Measurements from ENCODE around the gene KCNIP1. TPM values are rescaled to one million over a fixed set of nuclear protein-coding genes. Genes with fewer than 3 reads are reported as not detected.

Gene KCNIP1
- polyA plus RNA-seq (2011; rRNA removed) = not detected in 2 replicates
- not detected in 2 replicates for polyA plus RNA-seq (2012; cell fraction: cytosol; rRNA removed)
- not detected in 2 replicates for polyA plus RNA-seq (2012; cell fraction: nucleus; rRNA removed)
- polyA plus RNA-seq (2017; fragmentation: RNase III; extraction: RNeasy Plus Mini Kit Qiagen cat#74134 plus additional on column Dnase treatment) = 0.05 TPM in 1 of 3 replicates, not detected in the others
- polyA minus RNA-seq (2011; rRNA and poly(A)+ RNA removed) = not detected in 2 replicates

DNA sequence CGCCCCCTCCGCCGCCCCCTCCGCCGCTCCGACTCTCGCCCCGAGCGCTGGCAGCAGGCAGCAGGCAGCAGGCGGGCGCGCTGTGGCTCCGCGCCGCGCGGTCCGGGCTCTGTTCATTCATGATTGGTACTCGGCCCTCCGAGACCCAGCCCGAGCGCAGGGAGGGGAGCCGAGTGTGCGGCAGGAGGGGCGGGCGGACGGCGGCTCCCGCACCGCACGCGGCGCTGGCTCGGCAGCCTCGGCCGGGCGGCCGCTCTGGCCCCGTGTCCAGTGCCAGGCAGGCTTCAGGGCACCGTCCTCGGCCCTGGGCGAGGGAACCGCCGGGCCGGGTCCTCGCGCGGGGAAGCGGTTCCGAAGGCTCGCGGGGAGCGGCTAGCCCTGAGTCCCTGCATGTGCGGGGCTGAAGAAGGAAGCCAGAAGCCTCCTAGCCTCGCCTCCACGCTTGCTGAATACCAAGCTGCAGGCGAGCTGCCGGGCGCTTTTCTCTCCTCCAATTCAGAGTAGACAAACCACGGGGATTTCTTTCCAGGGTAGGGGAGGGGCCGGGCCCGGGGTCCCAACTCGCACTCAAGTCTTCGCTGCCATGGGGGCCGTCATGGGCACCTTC lies at the start of gene KCNIP1:
KCNIP1 (plus strand) TSS at position 31 of the 607 bp plus-strand sequence.
- H3K4me3 ChIP-seq = peak within 1 kb of the TSS; percentile 46
- peak in 1 of 2 experiments; percentile 15 for DNase-seq (ENCODE audit: low read depth in 1 of 2, low spot score in 1 of 2)
- TF ChIP-seq BCL3 (IDR thresholded peaks at IDR 0.05) = no peak
- TF ChIP-seq EP300 (IDR thresholded peaks at IDR 0.05) = no peak
- TF ChIP-seq RCOR1 (IDR thresholded peaks at IDR 0.05; ENCODE audit: low read depth, low read length) = no peak
- no peak for TF ChIP-seq BHLHE40 (IDR thresholded peaks at IDR 0.05; ENCODE audit: low read depth, low read length)
- TF ChIP-seq MAFK (IDR thresholded peaks at IDR 0.05; ENCODE audit: partially characterized antibody) = no peak
- no peak for TF ChIP-seq JUN (IDR thresholded peaks at IDR 0.05)
- no peak for TF ChIP-seq POLR2A (IDR thresholded peaks at IDR 0.05; ENCODE audit: low read length)
- TF ChIP-seq MAZ (IDR thresholded peaks at IDR 0.05; ENCODE audit: borderline replicate concordance, low read depth, low read length) = no peak
- ChIA-PET CTCF (interaction anchor here (1.4 kb wide), 1 partner anchor 99 kb away, joined by 3 read pairs; no protein-coding TSS in a partner anchor), POLR2A (no interaction called here)
- no peaks in the 10 kb centered on the region for H3K9me3 ChIP-seq
- peak; percentile 48 to 70; a peak in 5 of 6 replicates for ATAC-seq
- peak within 1 kb of the TSS; percentile 92 for H3K4me2 ChIP-seq
- WGBS (ENCODE audit: missing lambda C conversion rate) = 44% methylated on average over 20 of the region's 65 CpGs
- no peak for FAIRE-seq
- H3K27ac ChIP-seq = peak within 1 kb of the TSS; percentile 33 to 83; a peak in 4 of 6 replicates
- H3K4me1 ChIP-seq = peaks cover 4% of the 10 kb centered on the region; the same call in 1 of the 3 replicates

DNA sequence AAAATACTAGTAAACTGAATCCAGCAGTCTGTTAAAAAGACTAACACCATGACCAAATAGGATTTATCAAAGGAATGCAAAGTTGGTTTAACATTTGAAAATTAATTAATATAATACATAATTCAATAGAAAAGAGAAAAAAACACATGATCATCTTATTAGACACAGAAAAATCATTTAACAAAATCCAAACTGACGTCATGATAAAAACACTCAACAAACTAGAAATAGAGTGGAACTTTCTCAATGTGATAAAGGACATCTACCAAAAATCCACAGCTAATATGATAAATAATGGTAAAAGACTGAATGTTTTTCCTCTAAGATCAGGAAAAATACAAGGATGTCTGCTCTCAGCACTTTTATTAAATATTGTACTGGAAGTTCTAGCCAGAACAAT lies 40.4 kb upstream of the KCNIP1 start:
- TF ChIP-seq ESRRA (IDR thresholded peaks at IDR 0.05; ENCODE audit: borderline replicate concordance, low read length) (no peak), RNF2 (IDR thresholded peaks at IDR 0.05; ENCODE audit: borderline replicate concordance, low read depth) (no peak), EHF (CRISPR knock-in tag; IDR thresholded peaks at IDR 0.05) (no peak), FOSB (CRISPR knock-in tag; IDR thresholded peaks at IDR 0.05) (no peak)
- ChIA-PET CTCF (interaction anchor here (0.6 kb wide), 1 partner anchor 180 kb away, joined by 3 read pairs; no protein-coding TSS in a partner anchor), POLR2A (no interaction called here)
- FAIRE-seq (no peak), DNase-seq (ENCODE audit: low read depth in 1 of 2, low spot score in 1 of 2) (no peak), ATAC-seq (no peak)
- Histone ChIP-seq H3K4me2 (no peak overlapping the region), H3K4me1 (peaks cover 18% of the 10 kb centered on the region), H3K9me3 (peaks cover 4% of the 10 kb centered on the region; the same call in 2 of the 3 replicates), H3K4me3 (no peak overlapping the region), H3K27ac (no peak overlapping the region)
- WGBS (ENCODE audit: missing lambda C conversion rate) = 70% methylated on average over 1 of the region's 1 CpG

DNA sequence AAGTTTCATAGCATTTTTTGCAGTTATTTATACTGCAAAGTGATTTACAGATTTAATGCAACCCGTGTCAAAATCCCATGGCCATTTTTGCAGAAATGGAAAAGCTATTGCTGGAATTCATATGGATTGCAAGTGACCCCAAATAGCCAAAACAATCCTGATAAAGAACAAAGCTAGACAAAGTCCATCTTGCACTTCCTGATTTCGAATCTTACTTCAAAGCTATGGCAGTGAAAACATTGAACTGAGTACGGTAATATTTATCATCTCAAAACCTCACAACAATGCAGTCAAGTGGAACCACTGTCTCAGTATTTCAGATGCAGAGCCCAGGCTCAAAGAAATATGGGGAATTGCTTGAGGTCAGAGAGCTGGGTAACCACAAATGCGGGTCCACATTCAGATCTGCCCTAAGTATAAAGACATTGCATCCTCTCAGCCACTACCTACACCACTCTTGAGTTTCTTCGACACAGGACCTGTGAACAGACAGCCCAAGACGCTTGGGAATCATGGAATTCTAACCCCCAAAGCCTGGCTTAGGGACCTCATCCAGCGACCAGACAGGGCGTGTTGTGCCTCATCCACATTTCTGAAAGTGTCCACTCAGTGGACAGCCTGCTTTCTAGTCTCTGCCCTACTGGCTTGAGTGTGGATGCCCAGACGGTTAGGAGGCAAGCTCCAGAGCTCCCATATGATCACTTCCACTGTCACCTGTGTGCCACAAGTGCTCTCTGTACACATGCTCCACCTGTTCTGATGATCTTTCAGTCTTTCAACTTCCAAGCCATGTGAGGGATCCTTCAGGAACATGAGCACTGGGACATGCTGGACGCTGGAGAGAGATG lies 39.3 kb upstream of the KCNIP1 start:
- ChIA-PET POLR2A (no interaction called here), CTCF (interaction anchor here (0.9 to 2.4 kb wide), 5 partner anchors 10 to 169 kb away, joined by 3 to 6 read pairs (median 3); no protein-coding TSS in a partner anchor)
- Histone ChIP-seq H3K4me1 (peaks cover 18% of the 10 kb centered on the region), H3K4me3 (no peak overlapping the region), H3K9me3 (peaks cover 4% of the 10 kb centered on the region; the same call in 2 of the 3 replicates), H3K27ac (no peak overlapping the region), H3K4me2 (no peak overlapping the region)
- DNase-seq (ENCODE audit: low read depth in 1 of 2, low spot score in 1 of 2) (no peak), ATAC-seq (no peak), FAIRE-seq (no peak)
- 56% methylated on average over 10 of the region's 10 CpGs for WGBS (ENCODE audit: missing lambda C conversion rate)
- TF ChIP-seq REST (IDR thresholded peaks at IDR 0.05) (no peak), TP53 (CRISPR knock-in tag; IDR thresholded peaks at IDR 0.05) (no peak), RAD21 (conservative IDR thresholded peaks at IDR 0.05 in 1 of 2, IDR thresholded peaks at IDR 0.05 in 1 of 2) (no peak), ZC3H11A (IDR thresholded peaks at IDR 0.05) (no peak), MAFK (IDR thresholded peaks at IDR 0.05; ENCODE audit: partially characterized antibody) (no peak), HOXA7 (CRISPR knock-in tag; IDR thresholded peaks at IDR 0.05) (no peak), CBX2 (IDR thresholded peaks at IDR 0.05; ENCODE audit: borderline replicate concordance, low read depth) (no peak), CEBPB (IDR thresholded peaks at IDR 0.05) (no peak), RCOR1 (IDR thresholded peaks at IDR 0.05; ENCODE audit: low read depth, low read length) (no peak), MAX (IDR thresholded peaks at IDR 0.05) (no peak), FOXS1 (CRISPR knock-in tag; IDR thresholded peaks at IDR 0.05) (no peak), HOXB5 (CRISPR knock-in tag; IDR thresholded peaks at IDR 0.05) (no peak), NPAS2 (CRISPR knock-in tag; IDR thresholded peaks at IDR 0.05; ENCODE audit: borderline replicate concordance) (no peak), ZNF302 (CRISPR knock-in tag; IDR thresholded peaks at IDR 0.05) (no peak), EP300 (IDR thresholded peaks at IDR 0.05) (no peak)
- TF ChIP-seq, protein P1, sequence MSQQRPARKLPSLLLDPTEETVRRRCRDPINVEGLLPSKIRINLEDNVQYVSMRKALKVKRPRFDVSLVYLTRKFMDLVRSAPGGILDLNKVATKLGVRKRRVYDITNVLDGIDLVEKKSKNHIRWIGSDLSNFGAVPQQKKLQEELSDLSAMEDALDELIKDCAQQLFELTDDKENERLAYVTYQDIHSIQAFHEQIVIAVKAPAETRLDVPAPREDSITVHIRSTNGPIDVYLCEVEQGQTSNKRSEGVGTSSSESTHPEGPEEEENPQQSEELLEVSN (IDR thresholded peaks at IDR 0.05; ENCODE audit: borderline replicate concordance, low read depth) = no peak
- TF ChIP-seq, protein P2, sequence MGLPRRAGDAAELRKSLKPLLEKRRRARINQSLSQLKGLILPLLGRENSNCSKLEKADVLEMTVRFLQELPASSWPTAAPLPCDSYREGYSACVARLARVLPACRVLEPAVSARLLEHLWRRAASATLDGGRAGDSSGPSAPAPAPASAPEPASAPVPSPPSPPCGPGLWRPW (IDR thresholded peaks at IDR 0.05) = no peak
